ENCODE data around the gene TMEFF2. TPM values are rescaled to one million over a fixed set of nuclear protein-coding genes. Genes with fewer than 3 reads are reported as not detected.

The TMEFF2 gene
- total RNA-seq, 2 donors from 2014 or later = 0.09 TPM; not detected in 1

DNA sequence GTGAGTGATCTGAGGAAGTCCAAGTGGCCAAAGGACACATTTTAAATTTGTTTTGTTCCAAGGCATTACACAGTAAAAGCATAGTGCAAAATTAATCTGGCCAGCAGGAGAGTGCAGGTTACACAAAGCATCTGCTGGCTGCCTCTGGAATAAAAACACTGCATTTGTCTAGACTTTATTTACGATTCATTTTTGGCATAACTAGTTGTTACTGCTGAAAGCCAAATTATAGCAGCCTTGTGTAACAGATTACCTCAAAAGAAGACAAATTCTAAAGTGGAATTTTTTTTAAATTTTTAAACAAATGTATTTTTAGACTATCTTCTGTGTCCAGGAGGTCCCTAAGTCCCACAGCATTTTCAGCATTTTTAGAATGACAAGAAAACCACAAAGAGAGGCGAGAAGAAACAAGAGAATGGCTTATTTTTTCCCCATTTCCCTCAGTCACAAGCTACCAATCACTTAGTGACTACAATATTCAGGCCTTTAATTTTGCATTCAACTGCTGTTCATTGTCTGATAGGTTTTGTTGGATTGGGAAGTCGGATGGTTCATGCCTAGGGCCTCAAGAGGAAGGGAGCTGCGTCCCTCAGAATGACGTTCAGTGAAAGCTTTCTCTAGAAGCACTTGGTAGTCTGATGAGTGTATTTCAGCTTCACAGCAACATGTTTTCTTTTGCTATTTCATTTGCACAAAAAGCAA, 46.0 kb downstream of the TMEFF2 start:
- no peaks in the 10 kb centered on the region for H3K36me3 ChIP-seq (ENCODE audit: control insufficient read depth, insufficient read depth, low read length)
- H3K27ac ChIP-seq (ENCODE audit: low read depth, low read length) = no peak overlapping the region
- H3K27me3 Mint-ChIP-seq (ENCODE audit: insufficient read depth) = no peaks in the 10 kb centered on the region
- H3K36me3 Mint-ChIP-seq (ENCODE audit: low read depth) = no peaks in the 10 kb centered on the region
- 87 to 92% methylated on average over 5 of the region's 5 CpGs for WGBS, 2 experiments (ENCODE audit: insufficient coverage in 1 of 2, insufficient read length in 1 of 2)
- H3K4me3 Mint-ChIP-seq = no peak overlapping the region
- no peaks in the 10 kb centered on the region for H3K9me3 ChIP-seq (ENCODE audit: control insufficient read depth, low read length)
- H3K27ac Mint-ChIP-seq = no peak overlapping the region
- no peaks in the 10 kb centered on the region for H3K27me3 ChIP-seq (ENCODE audit: control insufficient read depth, insufficient read depth, low read length, poor library complexity, severe bottlenecking)
- no peak for TF ChIP-seq CTCF (conservative IDR thresholded peaks at IDR 0.05)
- DNase-seq = no peak
- H3K9ac ChIP-seq (ENCODE audit: extremely low read depth, low read length, poor library complexity, severe bottlenecking) = no peak overlapping the region
- no peaks in the 10 kb centered on the region for H3K9me3 Mint-ChIP-seq
- peaks cover 4% of the 10 kb centered on the region for H3K4me1 Mint-ChIP-seq
- H3K4me1 ChIP-seq (ENCODE audit: control insufficient read depth, insufficient read depth, low read length) = no peaks in the 10 kb centered on the region
- no peak overlapping the region for H3K4me3 ChIP-seq (ENCODE audit: low read length)

GRCh38 chr2:192148241-192148619, 46.5 kb downstream of the TMEFF2 start:
- Mint-ChIP-seq H3K27me3 (ENCODE audit: insufficient read depth) (no peaks in the 10 kb centered on the region), H3K27ac (no peak overlapping the region), H3K36me3 (ENCODE audit: low read depth) (no peaks in the 10 kb centered on the region), H3K9me3 (no peaks in the 10 kb centered on the region), H3K4me3 (no peak overlapping the region), H3K4me1 (peaks cover 4% of the 10 kb centered on the region)
- H3K27ac ChIP-seq (ENCODE audit: low read depth, low read length) = no peak overlapping the region
- no peak for TF ChIP-seq CTCF (conservative IDR thresholded peaks at IDR 0.05)
- no peak overlapping the region for H3K4me3 ChIP-seq (ENCODE audit: low read length)
- no peaks in the 10 kb centered on the region for H3K36me3 ChIP-seq (ENCODE audit: control insufficient read depth, insufficient read depth, low read length)
- H3K4me1 ChIP-seq (ENCODE audit: control insufficient read depth, insufficient read depth, low read length) = no peaks in the 10 kb centered on the region
- WGBS, 2 experiments (ENCODE audit: insufficient coverage in 1 of 2, insufficient read length in 1 of 2) = 75 to 100% methylated on average over 2 of the region's 2 CpGs
- DNase-seq = no peak
- H3K27me3 ChIP-seq (ENCODE audit: control insufficient read depth, insufficient read depth, low read length, poor library complexity, severe bottlenecking) = no peaks in the 10 kb centered on the region
- no peaks in the 10 kb centered on the region for H3K9me3 ChIP-seq (ENCODE audit: control insufficient read depth, low read length)
- no peak overlapping the region for H3K9ac ChIP-seq (ENCODE audit: extremely low read depth, low read length, poor library complexity, severe bottlenecking)

DNA sequence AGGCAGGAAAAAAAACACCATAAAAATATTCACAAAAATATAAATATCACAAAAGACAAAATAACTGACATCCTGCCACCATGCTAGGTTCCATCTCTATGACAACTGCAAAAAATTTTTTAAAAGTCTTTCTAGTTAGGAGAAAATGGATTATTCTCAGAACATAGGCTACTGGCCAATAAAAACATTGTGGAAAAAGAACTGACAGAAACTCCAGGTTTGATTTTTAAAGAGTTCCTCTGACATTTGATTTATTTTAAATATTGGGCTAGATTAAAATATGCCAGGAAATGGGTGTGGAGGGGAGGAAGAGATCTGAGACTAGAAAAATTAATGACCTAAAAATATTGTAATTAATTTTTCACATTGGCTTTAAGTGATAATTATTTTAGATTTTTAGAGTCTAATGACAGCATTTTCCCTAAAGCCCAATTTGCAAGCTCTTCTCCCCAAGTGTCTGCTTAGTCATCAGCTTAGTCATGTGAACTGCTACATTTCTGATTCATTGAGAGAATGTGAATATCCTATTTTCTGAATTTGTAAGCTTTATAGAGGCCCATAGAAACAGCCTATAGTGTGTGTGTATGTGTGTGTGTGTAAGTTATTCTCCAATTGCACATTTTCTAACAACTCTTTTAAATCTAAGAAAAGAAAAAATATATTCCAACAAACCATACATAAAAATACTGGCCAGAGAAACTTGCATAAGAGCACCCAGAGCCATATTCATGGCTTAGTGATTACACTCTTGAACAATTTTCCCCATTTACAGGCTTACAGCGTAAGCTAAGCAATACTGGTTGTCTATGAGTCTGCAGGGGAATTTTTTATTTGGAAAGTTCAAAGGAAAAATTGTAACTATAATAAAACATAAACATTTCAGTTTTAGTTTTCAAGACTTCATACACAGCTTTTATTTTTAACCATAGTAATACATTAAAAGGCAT, 48.4 kb downstream of the TMEFF2 start:
- H3K27me3 Mint-ChIP-seq (ENCODE audit: insufficient read depth) = no peaks in the 10 kb centered on the region
- no peak overlapping the region for H3K27ac ChIP-seq (ENCODE audit: low read depth, low read length)
- no peak overlapping the region for H3K27ac Mint-ChIP-seq
- H3K4me3 Mint-ChIP-seq = no peak overlapping the region
- no peaks in the 10 kb centered on the region for H3K9me3 Mint-ChIP-seq
- WGBS, 2 experiments (ENCODE audit: insufficient coverage in 1 of 2, insufficient read length in 1 of 2) = 71% methylated on average over 1 of the region's 1 CpG; no CpG with 5 or more reads in 1 of the 2 experiments
- no peak for DNase-seq
- no peak overlapping the region for H3K4me3 ChIP-seq (ENCODE audit: low read length)
- H3K4me1 ChIP-seq (ENCODE audit: control insufficient read depth, insufficient read depth, low read length) = no peaks in the 10 kb centered on the region
- no peaks in the 10 kb centered on the region for H3K36me3 ChIP-seq (ENCODE audit: control insufficient read depth, insufficient read depth, low read length)
- TF ChIP-seq CTCF (conservative IDR thresholded peaks at IDR 0.05) = no peak
- no peaks in the 10 kb centered on the region for H3K27me3 ChIP-seq (ENCODE audit: control insufficient read depth, insufficient read depth, low read length, poor library complexity, severe bottlenecking)
- no peak overlapping the region for H3K9ac ChIP-seq (ENCODE audit: extremely low read depth, low read length, poor library complexity, severe bottlenecking)
- H3K9me3 ChIP-seq (ENCODE audit: control insufficient read depth, low read length) = no peaks in the 10 kb centered on the region
- H3K4me1 Mint-ChIP-seq = peaks cover 11% of the 10 kb centered on the region
- no peaks in the 10 kb centered on the region for H3K36me3 Mint-ChIP-seq (ENCODE audit: low read depth)
